PFSK-1 (cell line): Measurements from ENCODE around the gene PPP2R5C.

Experiments used
- FOXP2 ChIP-seq: optimal IDR thresholded peaks from 2 replicates; pipeline ENCODE3; 2011; ENCODE audit warnings: borderline replicate concordance, control low read depth, inconsistent platforms; ENCODE audit not compliant: insufficient read depth; ENCODE audit errors: extremely low read length, extremely low read depth
- POLR2AphosphoS5 ChIP-seq: IDR thresholded peaks from 2 replicates; pipeline ENCODE4 v1.6.1; 2012; ENCODE audit warnings: low read depth, mild to moderate bottlenecking, control low read depth, low read length, moderate library complexity
- REST ChIP-seq, 2 experiments: IDR thresholded peaks; 2 replicates each; pipeline versions ENCODE4 v1.6.1 to v1.8.0; 2011 to 2012; ENCODE audit warnings: low read depth in 2 of 2, low read length in 2 of 2, control low read depth in 1 of 2, inconsistent platforms in 1 of 2, mild to moderate bottlenecking in 1 of 2, moderate library complexity in 1 of 2; ENCODE audit not compliant: insufficient read depth in 1 of 2
- SIN3A ChIP-seq: IDR thresholded peaks from 2 replicates; pipeline ENCODE4 v1.6.1; 2012; ENCODE audit warnings: mild to moderate bottlenecking, low read length, moderate library complexity, borderline replicate concordance; ENCODE audit not compliant: insufficient read depth
- TAF1 ChIP-seq: IDR thresholded peaks from 2 replicates; pipeline ENCODE4 v1.6.1; 2012; ENCODE audit warnings: low read length, control low read depth, borderline replicate concordance; ENCODE audit not compliant: insufficient read depth

Gene PPP2R5C

DNA sequence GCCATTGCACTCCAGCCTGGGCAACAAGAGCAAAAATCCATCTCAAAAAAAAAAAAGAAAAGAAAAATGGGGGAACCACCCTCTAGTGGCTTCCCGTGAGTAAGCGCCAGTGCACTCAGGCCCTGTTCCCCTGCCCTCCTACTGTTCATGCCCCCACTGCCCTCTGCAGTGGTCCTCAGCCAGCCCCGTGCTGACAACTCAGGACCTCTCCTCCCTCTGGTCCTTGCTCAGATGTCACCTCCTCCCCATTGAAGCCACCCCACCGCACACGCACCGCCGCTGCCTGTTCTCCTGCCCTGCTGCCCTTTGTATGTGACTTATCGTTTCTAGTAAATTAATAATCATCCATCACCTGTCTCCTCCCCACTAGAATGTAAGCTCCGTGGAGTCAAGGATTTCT, 144.1 kb downstream of the PPP2R5C start:
- TF ChIP-seq REST (IDR thresholded peaks at IDR 0.05; ENCODE audit: insufficient read depth in 1 of 2, low read depth in 2 of 2, low read length in 2 of 2): no peak
- no peak for TF ChIP-seq TAF1
- TF ChIP-seq POLR2AphosphoS5: no peak

- TF ChIP-seq TAF1: no peak
- TF ChIP-seq REST (IDR thresholded peaks at IDR 0.05; ENCODE audit: insufficient read depth in 1 of 2, low read depth in 2 of 2, low read length in 2 of 2): no peak
These were observed 145.1 kb downstream of the PPP2R5C start for GRCh38 chr14:101906645-101907044.

DNA sequence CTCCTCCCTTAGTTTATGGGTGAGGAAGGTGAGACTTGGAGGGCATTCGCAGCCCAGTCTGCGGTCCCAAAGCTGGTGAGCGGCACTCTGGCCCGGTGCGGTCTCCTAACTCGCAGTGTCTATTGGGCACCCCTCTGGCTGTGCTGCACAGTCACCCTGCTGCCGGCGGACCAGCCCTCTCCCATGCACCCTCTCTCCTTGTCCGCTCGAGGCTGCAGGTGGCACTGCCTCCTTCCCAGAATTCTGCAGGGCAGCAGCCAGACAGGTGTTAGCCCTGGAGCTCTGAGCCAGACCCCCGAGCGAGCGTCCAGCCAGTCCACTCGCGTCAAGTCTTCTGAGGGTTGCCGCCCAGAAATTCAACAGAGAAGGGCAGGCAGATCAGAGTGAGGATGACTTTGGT, 146.1 kb downstream of the PPP2R5C start:
- TF ChIP-seq POLR2AphosphoS5 (no peak), SIN3A (no peak), TAF1 (no peak), FOXP2 (no peak), REST (IDR thresholded peaks at IDR 0.05; ENCODE audit: insufficient read depth in 1 of 2, low read depth in 2 of 2, low read length in 2 of 2) (no peak)

GRCh38 chr14:101908795-101909194, 147.3 kb downstream of the PPP2R5C start:
- TF ChIP-seq FOXP2: no peak
- no peak for TF ChIP-seq TAF1
- no peak for TF ChIP-seq REST (IDR thresholded peaks at IDR 0.05; ENCODE audit: insufficient read depth in 1 of 2, low read depth in 2 of 2, low read length in 2 of 2)

- TF ChIP-seq REST (IDR thresholded peaks at IDR 0.05; ENCODE audit: insufficient read depth in 1 of 2, low read depth in 2 of 2, low read length in 2 of 2) (no peak), TAF1 (no peak), POLR2AphosphoS5 (no peak), SIN3A (no peak), FOXP2 (no peak)
These were observed 148.0 kb downstream of the PPP2R5C start for GRCh38 chr14:101909371-101910096.
